HepG2 (cell line): ENCODE measurements around the gene ACBD3. TPM values are rescaled to one million over a fixed set of nuclear protein-coding genes. Genes with fewer than 3 reads are reported as not detected.
A peak's percentile ranks its signal among the peaks of the same experiment; 100 is the strongest.

Experiments
- ARNTL ChIP-seq: sonication (generic); formaldehyde crosslinking; IDR thresholded peaks from 2 replicates; pipeline ENCODE4 v1.4.0; 2020; ENCODE audit warnings: mild to moderate bottlenecking, missing genetic modification reagents
- CSRNP1 ChIP-seq: sonication (generic); formaldehyde crosslinking; IDR thresholded peaks from 2 replicates; pipeline ENCODE4 v1.8.1; 2023; ENCODE audit warnings: mild to moderate bottlenecking, missing genetic modification reagents
- DNMT3B ChIP-seq: conservative IDR thresholded peaks from 2 replicates; pipeline ENCODE4 v1.6.1; 2016; ENCODE audit warnings: missing biosample characterization, control low read depth
- ELF3 ChIP-seq: IDR thresholded peaks from 2 replicates; pipeline ENCODE4 v1.6.1; 2016; ENCODE audit warnings: missing genetic modification reagents, missing compliant biosample characterization
- ESRRA ChIP-seq: sonication (generic); formaldehyde crosslinking; IDR thresholded peaks from 2 replicates; pipeline ENCODE4 v1.5.1; 2020; ENCODE audit warnings: mild to moderate bottlenecking, low read depth, missing genetic modification reagents
- GFI1 ChIP-seq: sonication (generic); formaldehyde crosslinking; IDR thresholded peaks from 2 replicates; pipeline ENCODE4 v1.5.0; 2020; ENCODE audit warnings: missing genetic modification reagents, mild to moderate bottlenecking, borderline replicate concordance
- HDAC2 ChIP-seq: sonication (generic); formaldehyde crosslinking; IDR thresholded peaks from 2 replicates; pipeline ENCODE4 v1.4.0; 2020; ENCODE audit warnings: missing genetic modification reagents
- HNRNPUL1 ChIP-seq: fragments of 200-400 bp; formaldehyde crosslinking; IDR thresholded peaks from 2 replicates; pipeline ENCODE4 v1.6.1; 2017; ENCODE audit warnings: low read depth, mild to moderate bottlenecking, low read length, moderate library complexity
- IKZF4 ChIP-seq: sonication (generic); formaldehyde crosslinking; IDR thresholded peaks from 2 replicates; pipeline ENCODE4 v1.5.1; 2020; ENCODE audit warnings: borderline replicate concordance, mild to moderate bottlenecking, low read depth, missing genetic modification reagents; ENCODE audit errors: not compliant biosample characterization
- KDM2A ChIP-seq: sonication (generic); formaldehyde crosslinking; IDR thresholded peaks from 2 replicates; pipeline ENCODE4 v1.4.0; 2020; ENCODE audit warnings: low read depth, missing genetic modification reagents, borderline replicate concordance
- KDM5A ChIP-seq: fragments of 200-600 bp; sonication (generic); IDR thresholded peaks from 2 replicates; pipeline ENCODE4 v1.7.0; 2018; ENCODE audit warnings: antibody characterized with exemption, mild to moderate bottlenecking, low read length, borderline replicate concordance
- KDM6A ChIP-seq: IDR thresholded peaks from 2 replicates; pipeline ENCODE4 v1.6.1; 2016; ENCODE audit warnings: low read depth
- NR2F6 ChIP-seq, 2 experiments: IDR thresholded peaks; 2 replicates each; pipeline ENCODE4 v1.6.1; 2016; ENCODE audit warnings: antibody characterized with exemption in 1 of 2, mild to moderate bottlenecking in 1 of 2
- PLSCR1 ChIP-seq: sonication (generic); formaldehyde crosslinking; IDR thresholded peaks from 2 replicates; pipeline ENCODE4 v1.5.0; 2020; ENCODE audit warnings: missing genetic modification reagents, mild to moderate bottlenecking, borderline replicate concordance
- RNF2 ChIP-seq: fragments of 450-650 bp; conservative IDR thresholded peaks from 2 replicates; pipeline ENCODE4 v1.6.1; 2016; ENCODE audit warnings: low read depth
- SAFB2 ChIP-seq: sonication (generic); formaldehyde crosslinking; IDR thresholded peaks from 2 replicates; pipeline ENCODE4 v1.5.1; 2020; ENCODE audit warnings: missing genetic modification reagents, low read depth, mild to moderate bottlenecking, borderline replicate concordance
- SIX4 ChIP-seq: sonication (generic); formaldehyde crosslinking; IDR thresholded peaks from 2 replicates; pipeline ENCODE4 v1.4.0; 2020; ENCODE audit warnings: missing genetic modification reagents
- SMARCC2 ChIP-seq: fragments of 450-650 bp; IDR thresholded peaks from 2 replicates; pipeline ENCODE4 v1.6.1; 2017; ENCODE audit warnings: antibody characterized with exemption, mild to moderate bottlenecking
- SOX6 ChIP-seq, 2 experiments: fragments of 450-650 bp in 1 of 2; sonication (generic) in 1 of 2; formaldehyde crosslinking in 1 of 2; IDR thresholded peaks; 2 replicates each; pipeline versions ENCODE4 v1.4.0 to v1.6.1; 2017 to 2020; ENCODE audit warnings: antibody characterized with exemption in 1 of 2, mild to moderate bottlenecking in 1 of 2, missing genetic modification reagents in 1 of 2
- SP4 ChIP-seq: sonication (generic); formaldehyde crosslinking; IDR thresholded peaks from 2 replicates; pipeline ENCODE4 v1.8.1; 2023; ENCODE audit warnings: mild to moderate bottlenecking, missing genetic modification reagents
- SUZ12 ChIP-seq: fragments of 150-350 bp; IDR thresholded peaks from 2 replicates; pipeline ENCODE4 v1.6.1; 2014; ENCODE audit warnings: low read depth, low read length
- THYN1 ChIP-seq: sonication (generic); formaldehyde crosslinking; IDR thresholded peaks from 2 replicates; pipeline ENCODE4 v1.8.1; 2023; ENCODE audit warnings: low read depth, mild to moderate bottlenecking, moderate library complexity, missing genetic modification reagents, borderline replicate concordance
- XRCC5 ChIP-seq: fragments of 200-400 bp; formaldehyde crosslinking; optimal IDR thresholded peaks from 2 replicates; pipeline ENCODE3; 2017; ENCODE audit warnings: mild to moderate bottlenecking, low read length
- ZBTB8A ChIP-seq: sonication (generic); formaldehyde crosslinking; IDR thresholded peaks from 2 replicates; pipeline ENCODE4 v1.4.0; 2020; ENCODE audit warnings: mild to moderate bottlenecking, low read depth, missing genetic modification reagents, borderline replicate concordance
- ZEB1 ChIP-seq: IDR thresholded peaks from 2 replicates; pipeline ENCODE4 v1.6.1; 2012; ENCODE audit warnings: mild to moderate bottlenecking, low read depth, inconsistent platforms; ENCODE audit not compliant: insufficient replicate concordance
- ZFP36L1 ChIP-seq: sonication (generic); formaldehyde crosslinking; IDR thresholded peaks from 2 replicates; pipeline ENCODE4 v1.8.0; 2022; ENCODE audit warnings: mild to moderate bottlenecking, missing genetic modification reagents, moderate library complexity
- ZFX ChIP-seq: sonication (generic); formaldehyde crosslinking; IDR thresholded peaks from 2 replicates; pipeline ENCODE4 v1.4.0; 2020; ENCODE audit warnings: mild to moderate bottlenecking, low read depth, missing genetic modification reagents, moderate library complexity
- ZNF382 ChIP-seq: sonication (generic); formaldehyde crosslinking; IDR thresholded peaks from 2 replicates; pipeline ENCODE4 v1.5.0; 2020; ENCODE audit warnings: missing genetic modification reagents, mild to moderate bottlenecking, borderline replicate concordance
- ZNF678 ChIP-seq: sonication (generic); formaldehyde crosslinking; IDR thresholded peaks from 2 replicates; pipeline ENCODE4 v1.4.0; 2020; ENCODE audit warnings: mild to moderate bottlenecking, missing genetic modification reagents
- ZNF782 ChIP-seq: sonication (generic); formaldehyde crosslinking; IDR thresholded peaks from 2 replicates; pipeline ENCODE4 v1.4.0; 2020; ENCODE audit warnings: missing genetic modification reagents, mild to moderate bottlenecking, borderline replicate concordance
- polyA plus RNA-seq, 8 experiments: library from polyadenylated mRNA; depleted of rRNA in 3 of 8; stranded (reverse) in 7 of 8; unstranded in 1 of 8; fragments of >200 nt; fragmentation: Illumina TruSeq in 4 of 8; extraction: Trizol in 4 of 8; gene quantifications; 2 replicates each; pipeline versions ENCODE4 v1.2.1 to v1.2.3, GENCODE V29; 2011 to 2016; ENCODE audit warnings: low read depth in 4 of 8, missing spikeins in 1 of 8, mixed read lengths in 1 of 8; ENCODE audit not compliant: insufficient read depth in 1 of 8
- total RNA-seq, 5 experiments: library from RNA; depleted of rRNA; stranded (reverse); fragments of >200 nt; fragmentation: Illumina TruSeq; extraction: Trizol; gene quantifications; 2 replicates each; pipeline ENCODE4 v1.2.3, GENCODE V29; 2016; ENCODE audit warnings: low read depth in 1 of 5

ACBD3 gene
- total and polyA plus RNA-seq, 2 of the 13 experiments (the other 11 are each of a cell fraction or from before 2014, with no cell fraction given) = 24.3 to 39.3 TPM

GRCh38 chr1:226217273-226217672 lies 30.7 kb upstream of the ACBD3 start (continued):
- no peak for TF ChIP-seq IKZF4
- TF ChIP-seq HDAC2 (CRISPR knock-in tag) = no peak
- 0 out of 2 replicates have a peak, but pooled peaks have one; percentile 17 for TF ChIP-seq ELF3 (CRISPR knock-in tag)
- no peak for TF ChIP-seq SOX6 (IDR thresholded peaks at IDR 0.05)
- no peak for TF ChIP-seq SOX6 (CRISPR knock-in tag; IDR thresholded peaks at IDR 0.05)
- TF ChIP-seq ZNF678 (CRISPR knock-in tag) = no peak
- TF ChIP-seq SMARCC2 = no peak
- no peak for TF ChIP-seq NR2F6 (IDR thresholded peaks at IDR 0.05)
- peak; percentile 41; the same call in 1 of the 2 replicates for TF ChIP-seq NR2F6 (CRISPR knock-in tag; IDR thresholded peaks at IDR 0.05)
- no peak for TF ChIP-seq KDM2A (CRISPR knock-in tag)
- no peak for TF ChIP-seq ESRRA
- no peak for TF ChIP-seq THYN1 (CRISPR knock-in tag)
- TF ChIP-seq XRCC5 = no peak
- no peak for TF ChIP-seq ZFP36L1 (CRISPR knock-in tag)
- no peak for TF ChIP-seq RNF2
- 0 out of 2 replicates have a peak, but pooled peaks have one; percentile 34 for TF ChIP-seq ZBTB8A (CRISPR knock-in tag)
- no peak for TF ChIP-seq CSRNP1 (CRISPR knock-in tag)
- TF ChIP-seq ZEB1 = no peak
- no peak for TF ChIP-seq KDM5A
- 0 out of 2 replicates have a peak, but pooled peaks have one; percentile 45 for TF ChIP-seq ARNTL
- TF ChIP-seq SUZ12 = no peak
- no peak for TF ChIP-seq ZNF382
- TF ChIP-seq SAFB2 (CRISPR knock-in tag) = no peak
- no peak for TF ChIP-seq GFI1 (CRISPR knock-in tag)
- TF ChIP-seq SP4 (CRISPR knock-in tag) = no peak
- TF ChIP-seq ZFX (CRISPR knock-in tag) = peak; percentile 24; the same call in 1 of the 2 replicates
- TF ChIP-seq SIX4 = no peak
- no peak for TF ChIP-seq KDM6A (CRISPR knock-in tag)
- no peak for TF ChIP-seq DNMT3B (CRISPR knock-in tag)
- no peak for TF ChIP-seq ZNF782 (CRISPR knock-in tag)
- TF ChIP-seq HNRNPUL1 = no peak
- no peak for TF ChIP-seq PLSCR1 (CRISPR knock-in tag)
